Thyroid gland (tissue), 4 donors: ENCODE results near the gene HECTD4.

Experiments used
- POLR2A ChIP-seq, 2 donors: fragments of 450-650 bp; IDR thresholded peaks; one replicate each; pipeline ENCODE4 v1.6.1; 2017; ENCODE audit warnings: antibody characterized with exemption in 2 of 2, mild to moderate bottlenecking in 2 of 2, moderate library complexity in 1 of 2
- TF ChIP-seq, protein P1 (sequence below), 6 experiments: fragments of 200-600 bp in 3 of 6; fragments of 450-650 bp in 3 of 6; sonication (generic) in 3 of 6; IDR thresholded peaks; one replicate each; pipeline ENCODE4 v1.5.1; 2016 to 2019; ENCODE audit warnings: antibody characterized with exemption in 6 of 6, mild to moderate bottlenecking in 2 of 6, inconsistent platforms in 1 of 6, moderate library complexity in 1 of 6

DNA sequence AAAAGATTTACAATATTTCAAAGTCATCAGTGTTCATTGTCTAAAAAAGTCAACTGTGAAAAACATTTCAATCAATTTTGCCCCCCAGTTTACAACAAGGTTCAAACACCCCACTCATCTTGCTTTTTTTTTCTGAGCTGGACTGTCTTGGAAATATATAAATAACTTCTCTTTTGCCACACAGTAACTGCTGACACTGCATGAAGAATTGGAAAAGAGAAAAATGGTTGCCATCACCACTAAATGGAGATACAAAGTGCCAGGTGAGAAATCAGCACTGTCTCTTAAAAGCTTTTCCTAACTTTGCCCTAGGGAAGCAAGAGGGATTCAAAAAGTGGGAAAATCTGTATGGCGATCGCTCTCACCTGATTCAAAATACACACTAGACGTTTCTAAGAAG, 155.5 kb downstream of the HECTD4 start:
- no peak for TF ChIP-seq POLR2A (IDR thresholded peaks at IDR 0.05)
- TF ChIP-seq, protein P1, sequence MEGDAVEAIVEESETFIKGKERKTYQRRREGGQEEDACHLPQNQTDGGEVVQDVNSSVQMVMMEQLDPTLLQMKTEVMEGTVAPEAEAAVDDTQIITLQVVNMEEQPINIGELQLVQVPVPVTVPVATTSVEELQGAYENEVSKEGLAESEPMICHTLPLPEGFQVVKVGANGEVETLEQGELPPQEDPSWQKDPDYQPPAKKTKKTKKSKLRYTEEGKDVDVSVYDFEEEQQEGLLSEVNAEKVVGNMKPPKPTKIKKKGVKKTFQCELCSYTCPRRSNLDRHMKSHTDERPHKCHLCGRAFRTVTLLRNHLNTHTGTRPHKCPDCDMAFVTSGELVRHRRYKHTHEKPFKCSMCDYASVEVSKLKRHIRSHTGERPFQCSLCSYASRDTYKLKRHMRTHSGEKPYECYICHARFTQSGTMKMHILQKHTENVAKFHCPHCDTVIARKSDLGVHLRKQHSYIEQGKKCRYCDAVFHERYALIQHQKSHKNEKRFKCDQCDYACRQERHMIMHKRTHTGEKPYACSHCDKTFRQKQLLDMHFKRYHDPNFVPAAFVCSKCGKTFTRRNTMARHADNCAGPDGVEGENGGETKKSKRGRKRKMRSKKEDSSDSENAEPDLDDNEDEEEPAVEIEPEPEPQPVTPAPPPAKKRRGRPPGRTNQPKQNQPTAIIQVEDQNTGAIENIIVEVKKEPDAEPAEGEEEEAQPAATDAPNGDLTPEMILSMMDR (IDR thresholded peaks at IDR 0.05) = no peak
